H1 (cell line): ENCODE measurements around the gene DGCR6. TPM values are rescaled to one million over a fixed set of nuclear protein-coding genes. Genes with fewer than 3 reads are reported as not detected.
"Not testable (repeated sequence)": the region's sequence is repeated elsewhere in the genome, so short reads cannot be mapped to it uniquely, and the experiment has no call there.

ENCODE experiments used
- CTCF ChIA-PET: fragments of 300-600 bp; sonication (Branson Sonifier 250); formaldehyde crosslinking; loops from one replicate; lab custom pipeline; 2021; ENCODE audit not compliant: partially characterized antibody; lab: Charles Lee
- POLR2A ChIA-PET: fragments of 300-600 bp; sonication (Branson Sonifier 250); formaldehyde crosslinking; loops from one replicate; lab custom pipeline; 2021; ENCODE audit warnings: inconsistent platforms; ENCODE audit not compliant: partially characterized antibody; lab: Charles Lee
- DNase-seq, 2 experiments: peaks; one replicate each; pipeline versions ENCODE4 v3.0.0 to v3.0.0-alpha.2; 2010 to 2022; ENCODE audit warnings: low spot score in 2 of 2, low read depth in 1 of 2, mixed read lengths in 1 of 2
- FAIRE-seq: peaks from 2 replicates; lab custom pipeline; 2011; peaks lifted over from hg19 to GRCh38; lab: Jason Lieb, UNC
- H2AFZ ChIP-seq: 2 replicates; pipeline ENCODE4 v1.8.1; 2012; ENCODE audit warnings: low read length, inconsistent platforms
- H2AK5ac ChIP-seq: 2 replicates; pipeline ENCODE4 v1.6.1; 2013; ENCODE audit warnings: low read depth, low read length
- H2BK120ac ChIP-seq: replicated peaks from 2 replicates; pipeline ENCODE3; 2013; ENCODE audit warnings: low read depth, low read length, inconsistent platforms
- H2BK12ac ChIP-seq: 2 replicates; pipeline ENCODE4 v1.6.1; 2013; ENCODE audit warnings: low read depth, low read length
- H2BK15ac ChIP-seq: 2 replicates; pipeline ENCODE4 v1.6.1; 2013; ENCODE audit warnings: low read length
- H2BK20ac ChIP-seq: 2 replicates; pipeline ENCODE4 v1.6.1; 2013; ENCODE audit warnings: low read length
- H2BK5ac ChIP-seq: 2 replicates; pipeline ENCODE4 v1.6.1; 2013; ENCODE audit warnings: low read depth, low read length
- H3K14ac ChIP-seq: 2 replicates; pipeline ENCODE4 v1.6.1; 2013; ENCODE audit warnings: inconsistent platforms; ENCODE audit not compliant: insufficient read length
- H3K18ac ChIP-seq: 2 replicates; pipeline ENCODE4 v1.6.1; 2013; ENCODE audit warnings: low read length; ENCODE audit errors: extremely low read depth
- H3K23ac ChIP-seq: 2 replicates; pipeline ENCODE4 v1.6.1; 2013; ENCODE audit warnings: inconsistent platforms; ENCODE audit not compliant: insufficient read length
- H3K23me2 ChIP-seq: 2 replicates; pipeline ENCODE4 v1.6.1; 2013; ENCODE audit warnings: low read depth, low read length
- H3K27ac ChIP-seq: 2 replicates; pipeline ENCODE4 v1.6.1; 2011; ENCODE audit warnings: low read depth, low read length, inconsistent platforms
- H3K27me3 ChIP-seq, 4 experiments: replicated peaks in 1 of 4; 1 replicate in 1 of 4; 2 replicates in 3 of 4; pipeline versions ENCODE4 v1.6.1 to v1.8.1; 2011 to 2013; ENCODE audit warnings: low read length in 3 of 4, mild to moderate bottlenecking in 3 of 4, inconsistent platforms in 2 of 4, mixed read lengths in 2 of 4, moderate library complexity in 1 of 4; ENCODE audit not compliant: control insufficient read depth in 3 of 4, insufficient read depth in 3 of 4; ENCODE audit errors: extremely low read depth in 1 of 4
- H3K36me3 ChIP-seq, 4 experiments: 2 replicates each; pipeline versions ENCODE4 v1.6.1 to v1.8.1; 2011 to 2013; ENCODE audit warnings: mild to moderate bottlenecking in 4 of 4, low read length in 3 of 4, moderate library complexity in 2 of 4, control low read depth in 1 of 4, inconsistent platforms in 1 of 4; ENCODE audit not compliant: insufficient read depth in 4 of 4, control insufficient read depth in 2 of 4
- H3K4ac ChIP-seq: replicated peaks from 2 replicates; pipeline ENCODE3; 2013; ENCODE audit warnings: low read length, low read depth, mixed read lengths, inconsistent platforms; ENCODE audit not compliant: insufficient read length
- H3K4me1 ChIP-seq, 4 experiments: replicated peaks in 1 of 4; 1 replicate in 1 of 4; 2 replicates in 3 of 4; pipeline versions ENCODE4 v1.6.1 to v1.8.1; 2011 to 2013; ENCODE audit warnings: low read length in 3 of 4, inconsistent platforms in 2 of 4, mixed read lengths in 1 of 4; ENCODE audit not compliant: insufficient read depth in 4 of 4, control insufficient read depth in 3 of 4
- H3K4me2 ChIP-seq, 2 experiments: 2 replicates each; pipeline versions ENCODE4 v1.6.1 to v1.8.1; 2011 to 2013; ENCODE audit warnings: low read depth in 2 of 2, low read length in 2 of 2, control low read depth in 1 of 2, inconsistent platforms in 1 of 2, mild to moderate bottlenecking in 1 of 2; ENCODE audit not compliant: insufficient read depth in 1 of 2
- H3K4me3 ChIP-seq, 4 experiments: fragments of 200-600, 300-600 bp in 1 of 4; sonication (generic), shearing (Covaris generic), sonication (Bioruptor Twin) in 1 of 4; 2 replicates each; pipeline versions ENCODE4 v1.5.1 to v1.8.1; 2011 to 2016; ENCODE audit warnings: low read length in 4 of 4, low read depth in 3 of 4, control low read depth in 2 of 4, inconsistent platforms in 2 of 4, mild to moderate bottlenecking in 2 of 4, mixed read lengths in 1 of 4, moderate library complexity in 1 of 4; ENCODE audit not compliant: insufficient read depth in 2 of 4; ENCODE audit errors: extremely low read depth in 1 of 4
- H3K56ac ChIP-seq: replicated peaks from 2 replicates; pipeline ENCODE3; 2013; ENCODE audit warnings: low read depth, mild to moderate bottlenecking, mixed read lengths, low read length, inconsistent platforms; ENCODE audit not compliant: insufficient read length
- H3K79me1 ChIP-seq: 2 replicates; pipeline ENCODE4 v1.6.1; 2013; ENCODE audit warnings: low read depth, low read length, control low read depth
- H3K79me2 ChIP-seq, 2 experiments: 2 replicates each; pipeline versions ENCODE4 v1.6.1 to v1.8.1; 2012 to 2013; ENCODE audit warnings: low read length in 2 of 2, mild to moderate bottlenecking in 2 of 2, inconsistent platforms in 1 of 2; ENCODE audit not compliant: insufficient read depth in 2 of 2, control insufficient read depth in 1 of 2
- H3K9ac ChIP-seq, 4 experiments: replicated peaks in 1 of 4; 1 replicate in 1 of 4; 2 replicates in 3 of 4; pipeline versions ENCODE4 v1.6.1 to v1.8.1; 2011 to 2013; ENCODE audit warnings: low read depth in 3 of 4, low read length in 3 of 4, control low read depth in 2 of 4, mild to moderate bottlenecking in 2 of 4, moderate library complexity in 2 of 4, inconsistent platforms in 1 of 4; ENCODE audit errors: extremely low read depth in 1 of 4
- H3K9me3 ChIP-seq, 2 experiments: 2 replicates each; pipeline versions ENCODE4 v1.6.1 to v1.8.1; 2012 to 2013; ENCODE audit warnings: mild to moderate bottlenecking in 2 of 2, moderate library complexity in 2 of 2, control low read depth in 1 of 2, inconsistent platforms in 1 of 2, low read depth in 1 of 2, low read length in 1 of 2, mixed read lengths in 1 of 2; ENCODE audit not compliant: insufficient read depth in 2 of 2
- H4K20me1 ChIP-seq, 2 experiments: replicated peaks in 1 of 2; 2 replicates each; pipeline versions ENCODE3 to v1.8.1; 2011 to 2013; ENCODE audit warnings: inconsistent platforms in 2 of 2, low read length in 2 of 2, mild to moderate bottlenecking in 1 of 2; ENCODE audit not compliant: insufficient read depth in 2 of 2, control insufficient read depth in 1 of 2
- H4K5ac ChIP-seq: 2 replicates; pipeline ENCODE4 v1.6.1; 2013; ENCODE audit warnings: low read length, low read depth, mixed read lengths, inconsistent platforms; ENCODE audit not compliant: insufficient read length
- H4K8ac ChIP-seq: 2 replicates; pipeline ENCODE4 v1.8.0; 2013; ENCODE audit warnings: mild to moderate bottlenecking, moderate library complexity, low read length, inconsistent platforms; ENCODE audit not compliant: insufficient read depth; ENCODE audit errors: extremely low read depth
- H4K91ac ChIP-seq: replicated peaks from 2 replicates; pipeline ENCODE3; 2013; ENCODE audit warnings: low read length, mixed read lengths, inconsistent platforms; ENCODE audit not compliant: insufficient read length
- WGBS, 2 experiments: shearing (Covaris generic) in 1 of 2; methylation state at CpG; one replicate each; pipeline versions ENCODE4 v1.1.6 to v1.1.7; 2013 to 2015; ENCODE audit warnings: low lambda C conversion rate in 2 of 2, mixed read lengths in 2 of 2, inconsistent platforms in 1 of 2, low coverage in 1 of 2, missing lambda C conversion rate in 1 of 2; ENCODE audit not compliant: insufficient replicate concordance in 2 of 2, insufficient coverage in 1 of 2, insufficient read length in 1 of 2; ENCODE audit errors: extremely low coverage in 1 of 2, missing lambda C conversion rate in 1 of 2; 5-methylcytosine and 5-hydroxymethylcytosine counted together
- polyA plus RNA-seq, 7 experiments: library from polyadenylated mRNA; depleted of rRNA in 3 of 7; stranded (reverse) in 5 of 7; unstranded in 2 of 7; fragments of >200 nt in 5 of 7; fragments of 200-250 nt in 2 of 7; gene quantifications; 1 replicate in 5 of 7; 2 replicates in 1 of 7; 4 replicates in 1 of 7; pipeline versions ENCODE4 v1.2.1 to v1.2.3, GENCODE V29; 2011 to 2013; ENCODE audit warnings: missing spikeins in 2 of 7, mixed read lengths in 2 of 7
- total RNA-seq: library from RNA; stranded (reverse); fragmentation: NEBNext Ultra II Directional; extraction: Animal tissue kit (Norgen Biotek cat#: 25700); gene quantifications from 2 replicates; pipeline ENCODE4 v1.2.1, GENCODE V29; 2021

The DGCR6 gene
- total and polyA plus RNA-seq, 2 of the 8 experiments (the other 6 are each of a cell fraction or from before 2014, with no cell fraction given), result 0.82 to 1.7 TPM

- H3K4me3 ChIP-seq, H2BK120ac ChIP-seq, H3K79me2 ChIP-seq, H3K18ac ChIP-seq, H3K4me1 ChIP-seq, H4K5ac ChIP-seq, H3K23ac ChIP-seq, H2AFZ ChIP-seq, H2BK5ac ChIP-seq, H3K27ac ChIP-seq, H4K8ac ChIP-seq, H3K4me2 ChIP-seq, H3K27me3 ChIP-seq, H3K4ac ChIP-seq, H3K14ac ChIP-seq, H2BK15ac ChIP-seq, H2BK12ac ChIP-seq, H3K36me3 ChIP-seq, H2AK5ac ChIP-seq, H3K23me2 ChIP-seq, H2BK20ac ChIP-seq, CTCF ChIA-PET, DNase-seq, H3K56ac ChIP-seq, H4K91ac ChIP-seq, H3K79me1 ChIP-seq, H3K9ac ChIP-seq, POLR2A ChIA-PET, H4K20me1 ChIP-seq, H3K9me3 ChIP-seq: not testable (repeated sequence)
- peak; percentile 100 for FAIRE-seq
- no CpG with 5 or more reads among the region's 5 CpGs for WGBS, 2 experiments
Measured at GRCh38 chr22:18890510-18891192, 15.5 kb upstream of the DGCR6 start.

- H2BK12ac ChIP-seq, H2BK20ac ChIP-seq, H3K23ac ChIP-seq, H4K91ac ChIP-seq, H4K8ac ChIP-seq, POLR2A ChIA-PET, H2BK15ac ChIP-seq, H3K4ac ChIP-seq, H3K56ac ChIP-seq, H4K5ac ChIP-seq, H2BK120ac ChIP-seq, H3K79me1 ChIP-seq, H3K27ac ChIP-seq, H4K20me1 ChIP-seq, H3K4me2 ChIP-seq, H3K18ac ChIP-seq, H3K23me2 ChIP-seq, H3K9me3 ChIP-seq, H3K36me3 ChIP-seq, H3K9ac ChIP-seq, H2BK5ac ChIP-seq, H3K27me3 ChIP-seq, H2AK5ac ChIP-seq, FAIRE-seq, H3K14ac ChIP-seq, H3K79me2 ChIP-seq, DNase-seq, H2AFZ ChIP-seq, H3K4me3 ChIP-seq, CTCF ChIA-PET, H3K4me1 ChIP-seq: not testable (repeated sequence)
- WGBS, 2 experiments, result no CpG with 5 or more reads among the region's 4 CpGs
Measured at GRCh38 chr22:18893775-18894174, 12.3 kb upstream of the DGCR6 start.
